K562 (cell line): ENCODE results near the gene CARM1. TPM values are rescaled to one million over a fixed set of nuclear protein-coding genes. Genes with fewer than 3 reads are reported as not detected.
A peak's percentile ranks its signal among the peaks of the same experiment; 100 is the strongest.

Experiments used
- AFF1 ChIP-seq, 2 experiments: fragments of 450-650 bp; IDR thresholded peaks; 2 replicates each; pipeline ENCODE4 v1.6.1; 2018; ENCODE audit warnings: mild to moderate bottlenecking in 2 of 2, low read depth in 1 of 2; ENCODE audit not compliant: partially characterized antibody in 2 of 2
- CBFA2T3 ChIP-seq: fragments of 450-650 bp; IDR thresholded peaks from 2 replicates; pipeline ENCODE4 v1.6.1; 2017
- CBX8 ChIP-seq: fragments of 200-600 bp; sonication (generic); IDR thresholded peaks from 2 replicates; pipeline ENCODE4 v1.6.1; 2012; ENCODE audit warnings: borderline replicate concordance, mixed run types, low read depth, mild to moderate bottlenecking, moderate library complexity, mixed read lengths, low read length, control low read depth, inconsistent platforms; ENCODE audit not compliant: poor library complexity, severe bottlenecking; ENCODE audit errors: extremely low read depth
- GATA2 ChIP-seq: sonication (generic); formaldehyde crosslinking; IDR thresholded peaks from 2 replicates; pipeline ENCODE4 v1.4.0; 2020; ENCODE audit warnings: mild to moderate bottlenecking, missing genetic modification reagents
- NCOR1 ChIP-seq: fragments of 450-650 bp; IDR thresholded peaks from 2 replicates; pipeline ENCODE4 v1.6.1; 2016; ENCODE audit warnings: mild to moderate bottlenecking, moderate library complexity
- SIX5 ChIP-seq, 2 experiments: IDR thresholded peaks; 2 replicates each; pipeline ENCODE4 v1.6.1; 2011; ENCODE audit warnings: low read length in 2 of 2, borderline replicate concordance in 1 of 2, low read depth in 1 of 2, mild to moderate bottlenecking in 1 of 2, moderate library complexity in 1 of 2; ENCODE audit not compliant: insufficient read depth in 1 of 2
- SMARCA4 ChIP-seq: fragments of 450-650 bp; IDR thresholded peaks from 2 replicates; pipeline ENCODE4 v1.6.1; 2016
- TEAD4 ChIP-seq, 2 experiments: sonication (generic) in 1 of 2; formaldehyde crosslinking in 1 of 2; IDR thresholded peaks; 2 replicates each; pipeline versions ENCODE4 v1.6.1 to v1.8.0; 2012 to 2022; ENCODE audit warnings: borderline replicate concordance in 1 of 2, inconsistent platforms in 1 of 2, low read length in 1 of 2, mild to moderate bottlenecking in 1 of 2, missing genetic modification reagents in 1 of 2
- TFAP4 ChIP-seq: sonication (generic); formaldehyde crosslinking; IDR thresholded peaks from 2 replicates; pipeline ENCODE4 v1.8.0; 2022; ENCODE audit warnings: missing genetic modification reagents, mild to moderate bottlenecking, moderate library complexity, borderline replicate concordance
- THAP12 ChIP-seq: fragments of 250-450 bp; sonication (Bioruptor Pico); IDR thresholded peaks from 2 replicates; pipeline ENCODE4 v1.9.0; 2021; ENCODE audit warnings: mild to moderate bottlenecking, inconsistent platforms
- WHSC1 ChIP-seq: IDR thresholded peaks from one replicate; pipeline ENCODE4 v1.6.1; 2012; ENCODE audit warnings: low read length, control low read depth, inconsistent platforms
- ZNF212 ChIP-seq: fragments of 450-650 bp; formaldehyde crosslinking; IDR thresholded peaks from 2 replicates; pipeline ENCODE4 v1.4.0; 2020; ENCODE audit warnings: mild to moderate bottlenecking
- polyA plus RNA-seq, 8 experiments: library from polyadenylated mRNA; depleted of rRNA in 4 of 8; stranded (reverse) in 5 of 8; unstranded in 3 of 8; fragments of >200 nt; fragmentation: Nextera tagmentation in 2 of 8; fragmentation: Illumina TruSeq in 1 of 8; extraction: Ambion mirVana in 2 of 8; extraction: Trizol in 1 of 8; gene quantifications; 2 replicates each; pipeline versions ENCODE4 v1.2.1 to v1.2.3, GENCODE V29; 2011 to 2014; ENCODE audit warnings: inconsistent platforms in 1 of 8, missing spikeins in 1 of 8
- total RNA-seq, 7 experiments: library from RNA; depleted of rRNA in 6 of 7; stranded (reverse); fragments of >200 nt in 6 of 7; fragmentation: Illumina TruSeq in 2 of 7; extraction: Trizol in 2 of 7; gene quantifications; 2 replicates each; pipeline versions ENCODE4 v1.2.1 to v1.2.3, GENCODE V29; 2011 to 2021; ENCODE audit warnings: low replicate concordance in 1 of 7
- TF ChIP-seq, protein P1 (sequence below), 3 experiments: fragments of 200-800 bp in 1 of 3; fragments of 250-450 bp in 1 of 3; fragments of 450-650 bp in 1 of 3; sonication (Bioruptor Pico) in 1 of 3; sonication (Bioruptor generic) in 1 of 3; formaldehyde crosslinking in 1 of 3; IDR thresholded peaks; 2 replicates each; pipeline versions ENCODE4 v1.6.1 to v1.8.0; 2016 to 2022; ENCODE audit warnings: mild to moderate bottlenecking in 2 of 3, missing genetic modification characterization in 2 of 3, missing compliant biosample characterization in 1 of 3, moderate library complexity in 1 of 3

Gene CARM1
- total and polyA plus RNA-seq, 9 of the 15 experiments (the other 6 are each of a cell fraction or from before 2014, with no cell fraction given): 0.36 to 86.0 (median 29.7) TPM

DNA sequence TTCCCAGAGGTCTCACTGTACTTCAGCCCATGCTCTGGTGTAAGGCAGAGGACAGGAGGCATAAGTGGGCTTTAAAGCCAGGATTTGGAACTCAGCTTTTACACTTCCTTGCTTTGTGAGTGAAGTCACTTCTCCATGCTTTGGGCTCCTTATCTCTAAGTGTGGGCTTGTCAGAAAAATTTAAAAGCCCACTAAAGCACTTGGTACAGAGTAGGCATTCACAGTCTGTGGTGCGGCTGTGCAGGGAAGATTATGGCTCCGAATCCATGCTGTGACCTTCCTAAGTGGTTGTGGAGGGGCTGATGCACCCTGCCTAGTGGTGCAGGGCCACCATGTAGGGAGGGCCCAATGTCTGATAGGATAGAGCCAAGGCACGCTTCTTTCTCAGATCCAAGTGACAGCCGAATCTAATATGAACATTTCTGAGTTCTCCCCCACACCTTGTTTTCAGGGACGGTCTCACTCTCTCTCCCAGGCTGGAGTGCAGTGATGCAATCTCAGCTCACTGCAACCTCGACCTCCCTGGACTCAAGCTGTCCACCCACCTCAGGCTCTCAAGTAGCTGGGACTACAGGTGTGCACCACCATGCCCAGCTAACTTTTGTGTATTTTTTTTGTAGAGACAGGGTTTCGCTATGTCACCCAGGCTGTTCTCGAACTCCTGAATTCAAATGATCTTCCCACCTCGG, 64.2 kb downstream of the CARM1 start (continued):
- peak; percentile 65 for TF ChIP-seq GATA2 (CRISPR knock-in tag)
- TF ChIP-seq SIX5 (IDR thresholded peaks at IDR 0.05; ENCODE audit: borderline replicate concordance in 1 of 2, insufficient read depth in 1 of 2, low read depth in 1 of 2, low read length in 2 of 2): no peak
- TF ChIP-seq SMARCA4: peak; percentile 51
- TF ChIP-seq WHSC1: no peak
- TF ChIP-seq AFF1 (IDR thresholded peaks at IDR 0.05; ENCODE audit: low read depth in 1 of 2, partially characterized antibody in 2 of 2): no peak
- TF ChIP-seq, protein P1, sequence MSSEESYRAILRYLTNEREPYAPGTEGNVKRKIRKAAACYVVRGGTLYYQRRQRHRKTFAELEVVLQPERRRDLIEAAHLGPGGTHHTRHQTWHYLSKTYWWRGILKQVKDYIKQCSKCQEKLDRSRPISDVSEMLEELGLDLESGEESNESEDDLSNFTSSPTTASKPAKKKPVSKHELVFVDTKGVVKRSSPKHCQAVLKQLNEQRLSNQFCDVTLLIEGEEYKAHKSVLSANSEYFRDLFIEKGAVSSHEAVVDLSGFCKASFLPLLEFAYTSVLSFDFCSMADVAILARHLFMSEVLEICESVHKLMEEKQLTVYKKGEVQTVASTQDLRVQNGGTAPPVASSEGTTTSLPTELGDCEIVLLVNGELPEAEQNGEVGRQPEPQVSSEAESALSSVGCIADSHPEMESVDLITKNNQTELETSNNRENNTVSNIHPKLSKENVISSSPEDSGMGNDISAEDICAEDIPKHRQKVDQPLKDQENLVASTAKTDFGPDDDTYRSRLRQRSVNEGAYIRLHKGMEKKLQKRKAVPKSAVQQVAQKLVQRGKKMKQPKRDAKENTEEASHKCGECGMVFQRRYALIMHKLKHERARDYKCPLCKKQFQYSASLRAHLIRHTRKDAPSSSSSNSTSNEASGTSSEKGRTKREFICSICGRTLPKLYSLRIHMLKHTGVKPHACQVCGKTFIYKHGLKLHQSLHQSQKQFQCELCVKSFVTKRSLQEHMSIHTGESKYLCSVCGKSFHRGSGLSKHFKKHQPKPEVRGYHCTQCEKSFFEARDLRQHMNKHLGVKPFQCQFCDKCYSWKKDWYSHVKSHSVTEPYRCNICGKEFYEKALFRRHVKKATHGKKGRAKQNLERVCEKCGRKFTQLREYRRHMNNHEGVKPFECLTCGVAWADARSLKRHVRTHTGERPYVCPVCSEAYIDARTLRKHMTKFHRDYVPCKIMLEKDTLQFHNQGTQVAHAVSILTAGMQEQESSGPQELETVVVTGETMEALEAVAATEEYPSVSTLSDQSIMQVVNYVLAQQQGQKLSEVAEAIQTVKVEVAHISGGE (CRISPR knock-in tag; IDR thresholded peaks at IDR 0.05): 0 out of 6 replicates have a peak, but pooled peaks of 1 of the 3 experiments have one; percentile 26
- TF ChIP-seq CBFA2T3: peak; percentile 88
- TF ChIP-seq NCOR1: 0 out of 2 replicates have a peak, but pooled peaks have one; percentile 40
- TF ChIP-seq ZNF212 (CRISPR knock-in tag): no peak
- no peak for TF ChIP-seq CBX8
- peak; percentile 87 for TF ChIP-seq TEAD4 (IDR thresholded peaks at IDR 0.05; ENCODE audit: low read length)
- no peak for TF ChIP-seq TEAD4 (CRISPR knock-in tag; IDR thresholded peaks at IDR 0.05; ENCODE audit: borderline replicate concordance)
- no peak for TF ChIP-seq THAP12 (CRISPR knock-in tag)
- TF ChIP-seq TFAP4 (CRISPR knock-in tag): peak; percentile 32; the same call in 1 of the 2 replicates
- TF ChIP-seq, all 486 proteins: peak for 28
